COLO668 (cell line): ENCODE results near the gene NEK4.
"Not testable (repeated sequence)": the region's sequence is repeated elsewhere in the genome, so short reads cannot be mapped to it uniquely, and the experiment has no call there.

ENCODE experiments used
- DNase-seq: peaks from one replicate; lab custom pipeline; 2025; ENCODE audit not compliant: unreplicated experiment; lab: John Stamatoyannopoulos, UW

The NEK4 gene

DNA sequence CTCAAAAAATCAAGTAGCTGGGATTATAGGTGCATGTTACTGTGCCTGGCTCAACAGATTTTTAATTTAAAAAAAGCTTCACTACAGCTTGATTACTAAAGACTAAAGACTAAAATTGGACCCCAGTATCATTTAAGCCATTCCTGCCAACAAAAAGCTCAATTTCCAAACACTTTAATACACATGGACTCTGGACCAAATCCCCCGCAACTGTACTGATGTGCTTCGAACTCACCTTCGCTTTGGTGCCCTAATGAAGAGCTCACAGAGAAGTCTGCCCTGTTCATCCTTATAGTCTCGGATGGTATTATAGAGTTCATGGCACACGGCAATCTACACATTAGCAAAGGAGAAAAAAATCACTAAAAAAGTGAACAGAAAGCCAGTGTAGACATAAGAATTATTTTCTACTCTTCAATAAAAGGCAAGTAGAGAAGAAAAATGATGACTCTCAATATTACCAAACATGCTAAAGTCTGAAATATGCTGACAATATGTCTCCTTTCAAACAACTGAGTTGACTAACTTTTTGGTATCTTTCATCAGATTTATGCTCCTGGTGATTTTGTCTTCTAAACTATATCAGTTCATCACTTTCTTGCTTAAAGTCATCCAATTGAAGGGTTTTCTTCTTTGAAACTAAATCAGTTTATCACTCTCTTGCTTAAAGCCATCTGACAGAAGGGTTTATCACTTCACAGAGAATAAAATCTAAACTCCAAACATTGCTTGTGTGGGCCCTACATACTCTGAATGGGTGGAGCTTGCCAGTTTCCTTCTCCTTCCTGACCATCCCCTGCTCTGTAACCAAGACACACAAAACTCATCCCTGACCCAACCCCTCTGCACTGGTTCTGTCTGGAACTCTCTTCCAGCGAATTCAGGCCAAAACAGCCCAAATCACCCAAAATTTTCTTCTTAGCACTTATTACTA, 92.2 kb downstream of the NEK4 start:
- DNase-seq: no peak

DNA sequence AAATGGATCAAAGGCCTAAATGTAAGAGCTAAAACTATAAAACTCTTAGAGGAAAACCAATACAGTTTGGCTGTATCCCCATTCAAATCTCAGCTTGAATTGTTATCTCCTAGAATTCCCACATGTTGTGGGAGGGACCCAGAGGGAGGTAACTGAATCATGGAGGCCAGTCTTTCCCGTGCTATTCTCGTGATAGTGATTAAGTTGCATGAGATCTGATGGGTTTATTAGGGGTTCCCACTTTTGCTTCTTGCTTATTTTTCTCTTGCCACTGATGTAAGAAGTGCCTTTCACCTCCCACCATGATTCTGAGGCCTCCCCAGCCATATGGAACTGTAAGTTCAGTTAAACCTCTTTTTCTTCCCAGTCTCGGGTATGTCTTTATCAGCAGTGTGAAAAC, 94.5 kb downstream of the NEK4 start:
- not testable (repeated sequence) for DNase-seq

DNA sequence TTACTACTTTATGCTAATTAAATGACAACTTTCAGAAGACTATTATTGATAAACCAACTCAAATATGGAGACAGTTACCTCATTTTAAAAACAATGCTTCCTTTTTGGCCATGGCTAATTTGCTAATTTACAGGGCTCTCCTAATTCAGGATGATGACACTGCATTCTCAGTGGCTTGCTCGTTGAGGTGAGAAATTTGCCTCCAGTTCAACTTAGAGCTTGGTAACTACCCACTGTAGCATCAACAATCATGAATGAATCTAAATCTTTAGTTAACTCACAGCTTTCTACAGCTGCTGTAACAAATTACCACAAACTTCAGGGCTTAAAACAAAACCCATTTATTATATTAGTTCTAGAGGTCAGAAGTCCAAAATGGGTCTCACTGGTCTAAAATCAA, 99.1 kb downstream of the NEK4 start:
- DNase-seq: no peak

- no peak for DNase-seq
These were observed 99.9 kb downstream of the NEK4 start for GRCh38 chr3:52670621-52671521.

DNA sequence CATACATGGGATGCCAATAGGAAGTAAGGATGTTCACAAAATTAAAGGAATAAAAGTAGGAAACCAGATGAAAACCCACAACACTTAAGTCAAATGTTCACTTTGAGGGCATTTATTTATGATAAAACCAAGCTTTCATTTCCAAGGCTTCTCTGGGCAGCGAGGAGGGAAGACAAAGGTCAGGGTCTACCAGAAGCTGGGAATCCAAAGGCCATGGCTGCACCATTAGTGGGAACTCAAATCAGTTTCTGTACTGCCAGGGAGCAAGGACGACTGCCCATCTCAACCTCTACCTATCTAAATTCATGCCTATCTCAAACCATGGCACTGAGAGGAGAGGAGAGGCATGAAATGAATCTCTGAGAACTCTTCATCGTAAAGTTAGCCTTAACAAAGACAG, 107.6 kb downstream of the NEK4 start:
- DNase-seq: no peak

DNA sequence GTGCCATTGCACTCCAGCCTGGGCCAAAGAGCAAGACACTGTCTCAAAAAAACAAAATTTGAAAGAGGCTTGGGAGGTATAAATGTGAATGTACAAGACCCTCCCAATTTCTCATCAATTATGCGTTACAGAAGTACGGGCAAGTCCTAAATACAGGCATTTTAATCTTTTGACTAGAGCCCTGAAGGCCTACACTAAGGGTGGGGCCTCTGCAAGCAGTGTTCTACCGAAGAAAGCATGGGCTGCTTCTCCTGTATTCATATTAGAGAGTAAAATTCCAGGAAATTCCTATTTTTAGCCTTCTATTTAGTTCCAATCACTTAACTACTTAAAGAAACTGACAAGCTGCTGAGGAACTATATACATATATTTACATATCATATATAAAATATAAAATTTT, 110.7 kb downstream of the NEK4 start:
- no peak for DNase-seq
